Glomerular visceral epithelial cell (primary cell): ENCODE data around the gene SAG.

Experiments
- DNase-seq: peaks from one replicate; pipeline ENCODE4 v3.0.0-alpha.2; 2016; ENCODE audit errors: extremely low spot score

Gene SAG

DNA sequence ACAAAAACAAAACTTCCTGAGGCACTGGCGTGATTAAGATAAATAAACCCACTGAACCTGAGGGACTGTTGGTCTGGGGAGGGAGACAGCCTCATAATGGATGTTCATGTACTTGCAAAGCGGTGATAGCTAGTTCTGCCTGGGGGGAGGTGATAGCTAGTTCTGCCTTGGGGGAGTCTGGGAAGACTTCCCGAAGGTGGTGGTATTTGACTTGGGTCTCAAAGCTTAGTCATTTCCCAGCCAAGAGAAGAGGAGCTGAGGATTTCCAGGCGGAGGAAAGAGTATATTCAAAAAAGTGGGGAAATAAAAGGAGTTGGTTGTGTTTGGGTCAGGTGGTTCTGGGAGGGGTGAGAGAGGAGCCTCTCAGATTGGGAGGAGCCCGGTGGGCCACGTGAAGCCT lies 71.4 kb downstream of the SAG start:
- DNase-seq: no peak

DNA sequence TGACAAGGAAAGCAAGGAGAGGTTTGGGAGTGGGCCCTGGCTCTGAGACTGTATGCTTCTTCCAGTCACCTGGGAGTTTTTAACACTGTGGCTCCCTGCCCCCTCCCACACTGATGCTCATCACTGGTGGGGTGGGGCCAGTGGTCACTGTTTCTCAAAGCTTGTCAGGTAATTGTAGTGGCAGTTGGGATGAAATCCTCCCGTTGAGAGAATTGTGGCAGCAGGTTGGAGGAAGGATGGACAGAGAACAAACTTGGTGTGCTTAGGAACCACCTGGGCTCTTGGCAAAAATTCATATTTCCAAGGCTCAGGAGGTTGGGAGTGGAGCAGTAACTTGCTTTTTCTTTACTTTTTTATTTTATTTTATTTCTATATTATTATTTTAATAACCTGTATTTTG lies 71.8 kb downstream of the SAG start:
- no peak for DNase-seq

DNA sequence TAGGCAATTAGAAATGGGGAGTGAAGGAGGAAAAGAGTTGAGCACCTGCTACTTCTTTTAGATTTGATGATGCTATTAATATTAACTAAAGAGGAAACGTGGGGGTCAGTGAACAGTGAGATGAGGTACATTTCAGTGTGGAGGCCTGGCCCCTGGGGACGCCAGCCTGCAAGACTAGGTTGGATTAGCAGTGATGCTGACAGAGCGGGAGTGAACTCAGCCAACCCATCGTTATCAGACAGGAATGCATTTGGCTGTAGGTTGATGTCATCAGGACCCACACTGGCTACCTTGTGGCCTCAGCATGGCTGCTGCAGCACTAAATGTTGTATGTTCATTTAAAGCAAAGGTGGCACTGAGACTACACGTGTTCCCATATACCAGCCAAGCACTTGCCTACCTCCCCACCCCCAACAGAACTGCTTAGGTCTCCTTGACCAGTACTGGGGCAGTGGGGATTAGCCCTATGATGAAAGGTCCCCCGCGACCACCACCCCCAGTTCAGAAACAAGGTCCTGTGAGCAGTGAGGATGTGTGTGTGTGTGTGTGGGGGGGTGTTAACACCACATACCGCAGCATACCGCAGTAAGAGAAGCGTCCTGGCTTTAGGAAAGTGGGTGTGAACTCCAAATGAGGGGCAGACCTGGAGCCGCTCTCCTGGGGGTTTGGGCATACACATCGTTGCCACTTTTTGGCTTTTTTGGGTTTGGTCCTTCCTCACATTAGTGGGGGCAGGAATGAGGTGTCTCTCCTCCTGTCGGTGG lies 72.7 kb downstream of the SAG start:
- no peak for DNase-seq

DNA sequence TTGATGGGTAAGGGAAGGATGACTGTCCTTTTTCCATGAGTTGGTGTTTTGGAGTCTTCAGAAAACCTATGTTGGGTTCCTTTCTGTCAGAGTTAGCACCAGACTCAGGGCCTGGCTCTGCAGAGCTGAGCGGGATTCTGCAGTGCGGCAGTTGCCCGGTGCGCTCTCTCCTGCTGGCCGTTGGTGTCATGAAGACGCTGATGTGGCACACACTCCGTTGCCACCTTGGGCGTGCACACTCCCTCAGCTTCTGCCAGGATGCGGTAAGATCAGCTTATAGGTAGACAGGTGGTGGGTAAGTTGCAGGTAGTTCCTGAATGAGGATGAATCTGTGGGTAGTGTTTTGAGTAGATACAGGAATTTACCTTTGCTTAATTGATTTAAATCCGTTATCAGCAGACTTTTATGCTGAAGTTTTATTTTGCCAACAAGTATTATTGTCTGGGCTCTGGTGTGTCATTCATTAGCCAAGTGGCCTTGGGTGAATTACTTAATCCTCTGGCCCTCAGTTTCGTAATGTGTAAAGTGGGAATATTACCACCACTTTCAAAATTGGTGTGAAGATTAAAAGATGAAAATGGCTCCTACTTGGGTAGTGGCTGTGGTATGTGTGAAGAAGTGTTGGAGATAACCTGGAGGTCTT lies 73.5 kb downstream of the SAG start:
- no peak for DNase-seq

DNA sequence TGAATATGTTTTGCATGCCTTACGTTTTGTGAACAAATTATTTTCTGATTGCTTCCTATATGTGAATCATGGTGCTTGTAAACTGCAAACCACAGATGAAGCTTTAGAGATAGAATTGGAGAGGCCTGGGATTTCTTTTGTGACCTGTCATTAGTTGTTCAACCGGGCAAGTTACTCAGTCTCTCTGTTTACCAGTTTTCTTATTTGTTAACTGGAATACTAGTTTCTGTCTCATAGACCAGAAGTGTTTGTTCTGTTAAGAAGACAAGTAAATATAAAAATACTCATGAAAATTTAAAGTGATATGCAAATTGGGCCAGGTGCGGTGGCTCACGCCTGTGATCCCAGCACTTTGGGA lies 74.0 kb downstream of the SAG start:
- no peak for DNase-seq

DNA sequence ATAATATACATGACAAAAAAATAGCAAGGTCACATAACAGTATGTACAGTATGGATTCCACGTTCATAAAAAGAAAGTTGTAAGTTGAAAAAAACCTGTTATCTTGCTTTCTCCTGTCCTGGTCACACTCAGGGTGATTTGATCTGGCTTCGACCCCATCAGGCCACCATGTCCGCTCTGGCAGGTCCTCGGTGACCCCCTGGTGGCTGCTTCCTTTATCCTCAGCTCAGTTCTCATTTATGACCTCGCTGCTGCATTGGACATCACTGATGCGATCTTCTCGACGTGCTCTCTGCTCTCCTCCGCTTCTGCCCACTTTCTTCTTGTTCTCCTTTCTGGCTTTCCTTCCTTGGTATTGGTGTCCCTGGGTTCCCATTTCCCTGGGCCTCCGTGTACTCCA lies 76.4 kb downstream of the SAG start:
- no peak for DNase-seq

DNA sequence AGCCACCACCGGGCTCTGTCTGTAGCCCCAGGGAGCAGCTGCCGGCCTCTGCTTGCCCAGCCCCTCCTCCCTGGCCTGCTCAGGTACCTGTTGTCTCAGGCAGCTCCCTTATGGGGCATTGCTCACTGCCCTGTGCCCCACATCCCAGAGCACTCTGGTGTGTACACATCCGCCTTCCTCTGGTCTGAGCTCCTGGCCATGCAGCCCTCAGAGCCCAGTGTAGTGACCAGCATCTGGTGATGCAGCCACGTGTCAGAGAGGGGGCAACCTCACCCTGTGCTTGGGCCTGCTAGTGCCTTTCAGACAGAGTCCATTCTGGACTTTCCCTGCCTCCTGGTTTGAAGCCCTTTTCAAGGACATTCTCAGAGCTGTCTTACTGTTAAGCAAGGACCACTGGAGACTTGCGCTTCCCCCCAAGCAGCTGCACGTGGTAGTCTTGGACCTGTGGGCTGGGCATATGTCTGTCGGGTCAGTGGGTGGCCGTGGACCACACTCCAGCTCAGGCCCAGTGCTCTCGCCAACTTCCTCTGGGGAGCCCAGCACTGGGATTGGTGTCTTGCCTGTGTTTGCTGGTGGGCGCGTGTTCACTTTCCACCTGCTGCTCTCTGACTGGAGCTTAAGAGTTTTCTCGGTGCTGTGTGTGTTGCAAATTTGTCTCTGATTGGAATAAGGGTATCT lies 77.3 kb downstream of the SAG start:
- no peak for DNase-seq

DNA sequence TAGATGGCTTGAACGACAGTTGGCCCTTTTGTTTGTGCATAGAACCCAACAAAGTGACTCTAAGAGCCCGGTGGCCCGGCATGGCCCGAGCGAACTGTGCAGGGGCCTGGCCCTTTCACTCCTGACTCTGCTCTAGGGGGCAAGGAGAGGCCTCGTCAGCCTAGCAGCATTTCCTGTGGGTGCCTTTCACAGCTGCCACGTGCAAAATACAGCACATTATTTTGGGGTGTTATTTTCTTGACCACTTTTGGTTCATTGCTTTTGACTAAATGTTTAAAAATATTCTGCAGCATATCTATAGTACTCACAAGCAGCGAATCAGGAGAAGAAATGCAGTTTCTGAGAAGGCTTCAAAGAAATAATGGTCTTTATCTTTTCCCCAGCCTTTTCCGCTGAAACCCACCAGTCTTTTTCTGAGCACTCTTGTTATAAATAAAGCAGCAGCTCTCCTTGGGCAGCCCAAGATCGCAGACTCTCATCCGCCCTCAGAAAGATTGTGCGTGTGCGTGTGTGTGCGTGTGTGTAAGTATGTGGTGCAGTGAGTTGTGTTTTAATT lies 78.0 kb downstream of the SAG start:
- DNase-seq: no peak

DNA sequence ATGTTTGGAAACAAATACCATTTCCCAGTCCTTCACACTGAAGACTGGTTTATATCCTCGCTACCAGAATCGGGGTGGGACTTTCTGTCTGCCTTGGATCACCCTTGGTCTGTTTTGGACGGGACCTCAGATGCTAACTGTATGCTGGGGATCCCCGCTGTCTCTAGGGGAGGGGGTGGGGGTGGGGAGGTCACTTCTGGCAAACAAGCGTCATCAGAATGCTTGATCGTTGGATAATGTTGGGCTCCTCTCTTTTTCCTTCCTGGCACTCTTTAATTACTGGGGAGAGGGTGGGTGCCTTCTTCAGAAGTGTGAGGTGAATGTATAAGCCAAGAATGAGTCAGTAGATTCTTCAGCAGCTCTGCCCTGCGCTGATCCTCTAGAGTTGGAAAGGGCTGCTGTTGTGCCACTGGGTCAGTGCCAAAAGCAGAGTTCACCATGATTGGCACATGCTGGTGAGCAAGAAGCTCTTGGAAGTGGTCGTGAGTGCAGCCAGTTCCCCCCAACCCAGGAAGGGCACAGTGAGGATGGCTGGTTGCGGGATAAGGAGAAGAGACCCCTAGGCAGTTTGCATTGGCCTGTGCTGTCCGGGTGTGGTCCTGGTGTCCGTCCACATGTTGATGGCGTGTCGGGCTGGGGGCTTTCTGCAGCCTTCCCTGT lies 78.9 kb downstream of the SAG start:
- peak; percentile 55 for DNase-seq

DNA sequence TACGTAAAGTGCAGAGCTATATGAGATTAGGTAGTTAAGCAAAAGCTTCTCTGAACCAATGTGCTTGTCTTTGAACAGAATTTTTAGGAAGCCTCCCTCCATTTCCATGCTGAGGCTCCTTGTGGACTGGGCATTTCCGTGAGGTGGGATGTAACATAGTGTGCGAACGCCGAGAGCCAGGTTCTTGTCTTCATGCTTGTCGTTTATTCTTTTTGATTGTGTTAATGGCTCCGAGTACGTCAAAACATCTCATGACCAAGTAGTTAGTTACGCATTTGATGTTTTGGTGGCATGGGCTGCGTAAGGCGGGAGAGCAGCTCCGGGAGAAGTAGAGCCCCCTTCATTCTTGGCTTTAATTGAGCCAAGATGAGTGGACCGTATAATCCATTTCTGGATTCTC lies 79.6 kb downstream of the SAG start:
- DNase-seq: no peak

DNA sequence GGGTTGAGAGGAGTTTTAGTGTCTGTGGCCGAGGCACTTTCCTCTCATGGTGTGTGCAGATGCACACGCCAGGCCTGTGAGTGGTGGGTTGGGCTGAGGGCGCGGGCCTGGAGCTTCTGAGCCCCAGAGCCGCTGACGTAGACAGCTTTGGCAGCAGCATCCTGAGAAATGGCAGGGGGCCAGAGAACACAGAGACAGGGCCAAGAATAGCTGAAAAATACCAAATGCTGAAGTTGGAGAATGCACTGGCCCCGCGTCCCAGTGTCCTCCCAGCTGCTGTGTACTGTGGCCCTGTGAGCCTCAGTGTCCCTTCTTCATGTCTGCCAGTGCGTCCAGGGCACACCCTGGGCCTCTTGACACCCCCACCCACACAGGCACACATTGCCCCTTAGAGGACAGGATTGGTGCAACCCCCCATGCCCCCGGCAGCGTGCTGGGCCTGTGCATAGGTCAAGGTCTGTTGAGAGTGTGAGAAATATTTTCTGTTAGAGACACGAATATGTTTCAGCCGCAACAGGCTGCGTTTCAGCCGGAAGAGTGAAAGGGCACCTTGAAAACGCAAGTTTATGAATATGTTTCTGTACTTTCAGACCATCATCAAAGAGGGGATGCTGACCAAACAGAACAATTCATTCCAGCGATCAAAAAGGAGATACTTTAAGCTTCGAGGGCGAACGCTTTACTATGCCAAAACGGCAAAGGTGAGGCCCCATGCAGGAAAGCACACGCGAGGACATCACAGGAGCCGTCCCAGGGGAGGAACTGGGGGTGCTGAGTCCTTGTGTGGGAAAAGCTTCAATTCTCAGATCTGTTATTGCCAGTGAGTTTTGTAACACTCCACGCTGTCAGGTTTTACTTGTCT lies 80.3 kb downstream of the SAG start:
- peak; percentile 68 for DNase-seq

DNA sequence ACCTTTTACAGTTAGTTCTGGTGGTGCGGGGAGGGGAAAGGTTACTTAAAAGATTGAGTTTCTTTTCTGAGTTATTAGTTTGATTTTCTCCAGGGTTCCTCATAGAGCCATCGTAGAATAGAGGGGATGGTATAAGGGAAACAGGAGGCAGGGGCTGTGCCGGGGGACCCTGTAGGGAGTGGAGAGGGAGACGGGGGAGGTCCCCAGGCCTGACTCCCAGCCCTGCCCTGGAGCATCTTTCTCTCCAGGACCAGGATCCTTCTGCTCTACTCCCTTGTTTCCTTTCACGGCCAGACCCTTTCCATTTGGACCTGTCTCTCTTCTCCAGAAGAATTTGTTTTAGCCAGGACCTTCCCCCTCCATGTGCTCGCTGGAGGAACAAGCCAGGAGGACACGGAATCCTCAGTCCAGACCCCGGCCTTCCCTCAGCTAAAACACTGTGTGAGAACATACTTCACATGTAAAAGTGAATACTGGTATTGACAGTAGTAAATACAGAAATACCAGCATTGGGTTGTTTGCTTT lies 82.0 kb downstream of the SAG start:
- no peak for DNase-seq

DNA sequence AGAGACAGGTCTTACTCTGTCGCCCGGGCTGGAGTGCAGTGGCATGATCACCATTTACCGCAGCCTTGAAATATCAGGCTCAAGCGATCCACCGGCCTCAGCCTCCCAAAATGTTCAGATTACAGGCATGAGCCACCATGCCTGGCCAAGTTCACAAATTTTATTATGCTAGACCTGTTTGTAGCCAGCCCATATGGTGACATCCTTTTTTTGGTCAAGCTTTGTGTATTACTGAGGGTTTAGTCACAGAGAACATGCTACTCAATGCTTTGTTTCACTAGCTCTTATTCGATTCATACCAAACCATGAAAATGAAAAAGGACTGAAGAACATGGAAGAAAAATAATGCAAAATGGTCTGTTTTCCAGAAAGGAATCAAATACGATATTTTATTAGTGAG lies 88.1 kb downstream of the SAG start:
- DNase-seq: no peak
